Activated CD8-positive, alpha-beta T cell treated with anti-CD3 and anti-CD28 coated beads for 36 hours (primary cell): ENCODE measurements around the gene SRGAP2C. TPM values are rescaled to one million over a fixed set of nuclear protein-coding genes. Genes with fewer than 3 reads are reported as not detected.
"Not testable (repeated sequence)": the region's sequence is repeated elsewhere in the genome, so short reads cannot be mapped to it uniquely, and the experiment has no call there.

Source experiments
- ATAC-seq: fragments of 200-7000 bp; cut with Tn5 transposase; one replicate; pipeline ENCODE4 v1.10.0; 2021; ENCODE audit warnings: mild to moderate bottlenecking, moderate library complexity
- CTCF ChIA-PET: fragments of 350-600 bp; sonication (Branson Sonifier 250); formaldehyde crosslinking; loops from one replicate; lab custom pipeline; 2021; ENCODE audit warnings: antibody characterized with exemption; lab: Charles Lee
- POLR2A ChIA-PET: fragments of 350-600 bp; sonication (Branson Sonifier 250); formaldehyde crosslinking; loops from one replicate; lab custom pipeline; 2021; ENCODE audit warnings: antibody characterized with exemption; lab: Charles Lee
- DNase-seq: peaks from one replicate; pipeline ENCODE4 v3.0.0-alpha.2; 2020
- H3K27ac Mint-ChIP-seq: one replicate; pipeline ENCODE4 v1.8.0; 2021; ENCODE audit warnings: mild to moderate bottlenecking, mixed read lengths
- H3K27me3 Mint-ChIP-seq: one replicate; pipeline ENCODE4 v1.8.0; 2021; ENCODE audit warnings: mixed read lengths
- H3K36me3 Mint-ChIP-seq: one replicate; pipeline ENCODE4 v1.8.0; 2021; ENCODE audit warnings: low read depth, mixed read lengths
- H3K4me1 Mint-ChIP-seq: one replicate; pipeline ENCODE4 v1.8.0; 2021; ENCODE audit warnings: low read depth, mixed read lengths
- H3K4me3 Mint-ChIP-seq: one replicate; pipeline ENCODE4 v1.8.0; 2021; ENCODE audit warnings: mild to moderate bottlenecking, moderate library complexity, mixed read lengths
- H3K9me3 Mint-ChIP-seq: one replicate; pipeline ENCODE4 v1.8.0; 2021; ENCODE audit warnings: mixed read lengths
- intact Hi-C: fragments of 100-400 bp; cut with micrococcal nuclease; formaldehyde crosslinking; loops from one replicate; pipeline ENCODE4 v1.10.0; 2022
- total RNA-seq, 2 experiments: library from RNA; stranded (reverse); gene quantifications; one replicate each; pipeline ENCODE4 v1.2.3, GENCODE V29; 2021

SRGAP2C gene
- total RNA-seq, 2 experiments from 2014 or later: 15.3 to 17.9 TPM

GRCh38 chr1:121271143-121271715 lies 86.5 kb downstream of the SRGAP2C start:
- H3K36me3 Mint-ChIP-seq, H3K27me3 Mint-ChIP-seq, intact Hi-C loops, POLR2A ChIA-PET, DNase-seq, H3K4me3 Mint-ChIP-seq, H3K27ac Mint-ChIP-seq, CTCF ChIA-PET, ATAC-seq, H3K4me1 Mint-ChIP-seq, H3K9me3 Mint-ChIP-seq: not testable (repeated sequence)

- intact Hi-C loops, H3K4me3 Mint-ChIP-seq, ATAC-seq, H3K36me3 Mint-ChIP-seq, H3K9me3 Mint-ChIP-seq, POLR2A ChIA-PET, H3K27me3 Mint-ChIP-seq, CTCF ChIA-PET, H3K27ac Mint-ChIP-seq, H3K4me1 Mint-ChIP-seq, DNase-seq: not testable (repeated sequence)
These were observed 90.7 kb downstream of the SRGAP2C start for GRCh38 chr1:121275435-121275834.

- peak; percentile 53 for ATAC-seq
These were observed 93.4 kb downstream of the SRGAP2C start for GRCh38 chr1:121278202-121278601.

GRCh38 chr1:121278777-121279547 lies 94.2 kb downstream of the SRGAP2C start:
- CTCF ChIA-PET, H3K27ac Mint-ChIP-seq, H3K36me3 Mint-ChIP-seq, H3K27me3 Mint-ChIP-seq, DNase-seq, H3K4me1 Mint-ChIP-seq, ATAC-seq, intact Hi-C loops, H3K9me3 Mint-ChIP-seq, H3K4me3 Mint-ChIP-seq, POLR2A ChIA-PET: not testable (repeated sequence)

More at GRCh38 chr1:121278202-121278601, 93.4 kb downstream of the SRGAP2C start:
- H3K4me3 Mint-ChIP-seq, intact Hi-C loops, H3K27ac Mint-ChIP-seq, H3K36me3 Mint-ChIP-seq, CTCF ChIA-PET, H3K27me3 Mint-ChIP-seq, H3K9me3 Mint-ChIP-seq, H3K4me1 Mint-ChIP-seq, DNase-seq, POLR2A ChIA-PET: not testable (repeated sequence)

- not testable (repeated sequence) for H3K27me3 Mint-ChIP-seq
These were observed 94.7 kb downstream of the SRGAP2C start for GRCh38 chr1:121279548-121279898.

GRCh38 chr1:121280699-121281317 lies 96.0 kb downstream of the SRGAP2C start:
- CTCF ChIA-PET, H3K27ac Mint-ChIP-seq, POLR2A ChIA-PET, H3K4me3 Mint-ChIP-seq, intact Hi-C loops, DNase-seq, H3K9me3 Mint-ChIP-seq, H3K36me3 Mint-ChIP-seq, H3K27me3 Mint-ChIP-seq, ATAC-seq, H3K4me1 Mint-ChIP-seq: not testable (repeated sequence)

More at GRCh38 chr1:121279548-121279898, 94.7 kb downstream of the SRGAP2C start:
- H3K9me3 Mint-ChIP-seq, H3K4me1 Mint-ChIP-seq, H3K36me3 Mint-ChIP-seq, DNase-seq, H3K4me3 Mint-ChIP-seq, POLR2A ChIA-PET, H3K27ac Mint-ChIP-seq, CTCF ChIA-PET, ATAC-seq, intact Hi-C loops: not testable (repeated sequence)

GRCh38 chr1:121281480-121281879 lies 96.7 kb downstream of the SRGAP2C start:
- CTCF ChIA-PET, ATAC-seq, intact Hi-C loops: not testable (repeated sequence)

GRCh38 chr1:121283587-121284180 lies 98.9 kb downstream of the SRGAP2C start:
- CTCF ChIA-PET, H3K27ac Mint-ChIP-seq, H3K4me1 Mint-ChIP-seq, POLR2A ChIA-PET, DNase-seq, H3K36me3 Mint-ChIP-seq, H3K27me3 Mint-ChIP-seq, intact Hi-C loops, ATAC-seq, H3K4me3 Mint-ChIP-seq, H3K9me3 Mint-ChIP-seq: not testable (repeated sequence)

More at GRCh38 chr1:121281480-121281879, 96.7 kb downstream of the SRGAP2C start:
- POLR2A ChIA-PET, DNase-seq, H3K27ac Mint-ChIP-seq, H3K36me3 Mint-ChIP-seq, H3K4me3 Mint-ChIP-seq, H3K4me1 Mint-ChIP-seq, H3K27me3 Mint-ChIP-seq, H3K9me3 Mint-ChIP-seq: not testable (repeated sequence)

GRCh38 chr1:121292590-121292989 lies 107.8 kb downstream of the SRGAP2C start:
- DNase-seq, H3K9me3 Mint-ChIP-seq, H3K4me3 Mint-ChIP-seq, H3K4me1 Mint-ChIP-seq, CTCF ChIA-PET, H3K36me3 Mint-ChIP-seq, ATAC-seq, H3K27ac Mint-ChIP-seq, H3K27me3 Mint-ChIP-seq, intact Hi-C loops, POLR2A ChIA-PET: not testable (repeated sequence)

- DNase-seq, intact Hi-C loops, ATAC-seq, H3K36me3 Mint-ChIP-seq, H3K4me1 Mint-ChIP-seq, H3K9me3 Mint-ChIP-seq, POLR2A ChIA-PET, H3K27me3 Mint-ChIP-seq, H3K27ac Mint-ChIP-seq, CTCF ChIA-PET, H3K4me3 Mint-ChIP-seq: not testable (repeated sequence)
These were observed 108.8 kb downstream of the SRGAP2C start for GRCh38 chr1:121293263-121294204.

- DNase-seq, CTCF ChIA-PET, H3K4me3 Mint-ChIP-seq, H3K9me3 Mint-ChIP-seq, H3K27me3 Mint-ChIP-seq, ATAC-seq, POLR2A ChIA-PET, intact Hi-C loops, H3K36me3 Mint-ChIP-seq, H3K4me1 Mint-ChIP-seq, H3K27ac Mint-ChIP-seq: not testable (repeated sequence)
These were observed 109.4 kb downstream of the SRGAP2C start for GRCh38 chr1:121294205-121294570.
